Activated CD4-positive, CD25-positive, alpha-beta regulatory T cell treated with anti-CD3 and anti-CD28 coated beads, Interleukin-2, amount 50 U/mL, for 24 hours (primary cell): Measurements from ENCODE around the gene TRIM64C.
"Not testable (repeated sequence)": the region's sequence is repeated elsewhere in the genome, so short reads cannot be mapped to it uniquely, and the experiment has no call there.

ENCODE experiments used
- ATAC-seq, 2 donors: fragments of 150-1000 bp; cut with Tn5 transposase; one replicate each; pipeline ENCODE4 v1.10.0; 2021; ENCODE audit warnings: mild to moderate bottlenecking in 1 of 2, moderate library complexity in 1 of 2

TRIM64C gene

DNA sequence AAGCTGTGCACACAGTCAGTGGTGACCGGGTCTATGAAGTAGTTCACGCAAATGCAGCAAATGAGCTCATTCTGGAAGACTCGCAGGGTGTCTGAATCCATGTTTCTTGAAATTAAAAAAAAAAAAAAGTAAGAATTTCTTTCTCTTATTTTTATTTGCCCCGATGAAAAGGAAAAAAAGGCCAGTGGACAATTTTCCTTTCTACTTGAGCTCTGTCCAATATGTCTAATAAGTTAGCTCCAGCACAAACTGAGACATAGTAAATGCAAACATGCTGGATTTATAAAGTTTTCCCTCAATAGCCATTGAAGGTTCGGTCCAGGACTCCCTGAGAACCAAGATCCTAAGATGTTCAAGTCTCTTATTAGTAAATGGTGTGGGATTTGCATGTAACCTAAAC is at the start of gene TRIM64C:
Gene TRIM64C (minus strand): TSS at position 101 of the 400 bp plus-strand sequence. CDS start 0 bp downstream, at position 101.
- not testable (repeated sequence) for ATAC-seq

GRCh38 chr11:49102356-49102755 is 43.4 kb upstream of the TRIM64C start:
- not testable (repeated sequence) for ATAC-seq

DNA sequence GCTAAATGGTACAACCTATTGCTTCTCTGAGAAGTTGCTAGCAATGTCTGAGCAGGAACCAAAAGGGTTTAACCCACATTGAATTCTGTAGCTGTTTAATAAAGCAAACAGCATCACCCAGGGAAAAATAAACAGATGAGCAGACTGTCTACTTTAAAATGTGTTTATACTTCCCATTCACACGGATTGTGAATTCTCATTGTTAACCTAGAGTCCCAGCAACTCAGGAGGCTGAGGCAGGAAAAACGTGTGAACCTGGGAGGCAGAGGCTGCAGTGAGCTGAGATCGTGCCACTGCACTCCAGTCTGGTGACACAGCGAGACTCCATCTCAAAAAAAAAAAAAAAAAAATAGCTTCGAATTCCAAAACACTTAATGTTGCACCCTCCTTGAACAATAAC is 11.0 kb upstream of the TRIM64C start:
- not testable (repeated sequence) for ATAC-seq

GRCh38 chr11:49049821-49050220 is 9.1 kb downstream of the TRIM64C start:
- not testable (repeated sequence) for ATAC-seq

GRCh38 chr11:49048229-49048628 is 10.7 kb downstream of the TRIM64C start:
- ATAC-seq = not testable (repeated sequence)

DNA sequence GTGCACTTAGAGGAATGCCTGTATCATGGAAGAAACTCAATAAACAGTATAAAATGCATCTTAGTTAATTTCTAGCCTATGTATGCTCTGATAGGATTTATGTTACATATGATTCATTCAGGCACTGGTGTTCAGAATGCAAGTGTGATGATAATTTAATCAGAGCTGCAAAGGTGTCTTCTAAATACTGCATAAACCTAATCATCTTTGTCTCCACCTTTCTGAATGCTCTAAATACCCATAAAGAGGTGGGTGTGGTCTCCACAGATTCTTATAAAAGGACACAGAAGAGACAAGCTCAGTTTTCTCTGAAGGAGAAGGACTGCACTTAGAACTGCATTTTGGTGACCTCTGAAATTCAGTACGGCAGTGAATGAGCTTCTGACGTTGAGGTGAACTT is 30.4 kb downstream of the TRIM64C start, which contains the start of gene TRIM49B:
Gene TRIM49B (plus strand): TSS at position 301 of the 400 bp plus-strand sequence. CDS start 2,777 bp downstream, outside the sequence.
- ATAC-seq = not testable (repeated sequence)
